Measurements from ENCODE around the gene SLC16A10. TPM values are rescaled to one million over a fixed set of nuclear protein-coding genes. Genes with fewer than 3 reads are reported as not detected.

SLC16A10 gene
- total RNA-seq, 2 donors from 2014 or later: 10.3 to 18.5 TPM

GRCh38 chr6:111204305-111204704, 117.0 kb downstream of the SLC16A10 start:
- Histone ChIP-seq H3K27me3 (no peaks in the 10 kb centered on the region), H3K27ac (peak overlapping the region in 1 of 2 donors; percentile 69), H3K4me3 (no peak overlapping the region), H3K9me3 (no peaks in the 10 kb centered on the region), H3K4me1 (peaks cover 0 to 17% of the 10 kb centered on the region in 2 donors), H3K36me3 (no peaks in the 10 kb centered on the region)
- DNase-seq (ENCODE audit: low spot score): no peak
- no peak for TF ChIP-seq CTCF (IDR thresholded peaks at IDR 0.05)

- no peaks in the 10 kb centered on the region for H3K36me3 ChIP-seq
- H3K27me3 ChIP-seq: no peaks in the 10 kb centered on the region
- no peak for TF ChIP-seq CTCF (IDR thresholded peaks at IDR 0.05)
- peak overlapping the region in 1 of 2 donors; percentile 69 for H3K27ac ChIP-seq
- H3K9me3 ChIP-seq: no peaks in the 10 kb centered on the region
- no peak overlapping the region for H3K4me3 ChIP-seq
- peaks cover 0 to 17% of the 10 kb centered on the region in 2 donors for H3K4me1 ChIP-seq
- no peak for DNase-seq (ENCODE audit: low spot score)
Observed at GRCh38 chr6:111204881-111205280, 117.6 kb downstream of the SLC16A10 start.

GRCh38 chr6:111205502-111205901, 118.2 kb downstream of the SLC16A10 start:
- no peak for TF ChIP-seq CTCF (IDR thresholded peaks at IDR 0.05)
- Histone ChIP-seq H3K4me1 (peaks cover 0 to 17% of the 10 kb centered on the region in 2 donors), H3K9me3 (no peaks in the 10 kb centered on the region), H3K27ac (peak overlapping the region in 1 of 2 donors; percentile 18), H3K4me3 (no peak overlapping the region), H3K36me3 (no peaks in the 10 kb centered on the region), H3K27me3 (no peaks in the 10 kb centered on the region)
- no peak for DNase-seq (ENCODE audit: low spot score)

- Histone ChIP-seq H3K27ac (peak overlapping the region in 1 of 2 donors; percentile 52), H3K4me1 (peaks cover 0 to 17% of the 10 kb centered on the region in 2 donors), H3K9me3 (no peaks in the 10 kb centered on the region), H3K27me3 (no peaks in the 10 kb centered on the region), H3K4me3 (no peak overlapping the region), H3K36me3 (no peaks in the 10 kb centered on the region)
- TF ChIP-seq CTCF (IDR thresholded peaks at IDR 0.05): no peak
- DNase-seq (ENCODE audit: low spot score): no peak
Observed at GRCh38 chr6:111207141-111207858, 120.0 kb downstream of the SLC16A10 start.

- Histone ChIP-seq H3K27me3 (no peaks in the 10 kb centered on the region), H3K4me3 (no peak overlapping the region), H3K4me1 (peaks cover 0 to 17% of the 10 kb centered on the region in 2 donors), H3K9me3 (no peaks in the 10 kb centered on the region), H3K27ac (no peak overlapping the region), H3K36me3 (no peaks in the 10 kb centered on the region)
- no peak for DNase-seq (ENCODE audit: low spot score)
- TF ChIP-seq CTCF (IDR thresholded peaks at IDR 0.05): no peak
Observed at GRCh38 chr6:111208933-111209332, 121.6 kb downstream of the SLC16A10 start.
